ENCODE data around the gene PHLPP1.

Gene PHLPP1

DNA sequence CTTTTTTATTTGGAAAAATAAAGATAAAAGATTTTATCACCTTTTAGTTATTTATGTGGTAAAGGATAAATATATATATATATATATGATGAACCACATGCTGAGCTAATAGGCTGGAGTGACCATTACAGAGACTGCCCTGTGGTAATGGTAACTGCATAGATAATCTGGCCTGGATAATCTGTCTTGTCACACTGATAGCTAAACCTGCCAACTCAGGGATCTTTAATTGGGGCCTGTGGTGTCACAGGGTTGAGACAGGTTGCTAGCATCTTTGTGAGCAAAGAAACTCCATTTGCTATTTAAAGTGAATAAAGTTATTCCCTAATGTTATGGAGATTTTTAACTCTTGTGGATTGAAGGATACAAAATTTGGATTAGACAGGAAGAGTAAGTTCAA lies 203.0 kb downstream of the PHLPP1 start:
- no peaks in the 10 kb centered on the region for H3K79me2 ChIP-seq (ENCODE audit: insufficient read depth, low read length)
- H3K9ac ChIP-seq (ENCODE audit: low read length): no peak overlapping the region
- H3K4me2 ChIP-seq (ENCODE audit: low read depth, low read length, poor library complexity, severe bottlenecking): no peak overlapping the region
- no peaks in the 10 kb centered on the region for H3K9me2 ChIP-seq (replicated peaks; ENCODE audit: insufficient read depth, low read length)
- TF ChIP-seq, protein P1, sequence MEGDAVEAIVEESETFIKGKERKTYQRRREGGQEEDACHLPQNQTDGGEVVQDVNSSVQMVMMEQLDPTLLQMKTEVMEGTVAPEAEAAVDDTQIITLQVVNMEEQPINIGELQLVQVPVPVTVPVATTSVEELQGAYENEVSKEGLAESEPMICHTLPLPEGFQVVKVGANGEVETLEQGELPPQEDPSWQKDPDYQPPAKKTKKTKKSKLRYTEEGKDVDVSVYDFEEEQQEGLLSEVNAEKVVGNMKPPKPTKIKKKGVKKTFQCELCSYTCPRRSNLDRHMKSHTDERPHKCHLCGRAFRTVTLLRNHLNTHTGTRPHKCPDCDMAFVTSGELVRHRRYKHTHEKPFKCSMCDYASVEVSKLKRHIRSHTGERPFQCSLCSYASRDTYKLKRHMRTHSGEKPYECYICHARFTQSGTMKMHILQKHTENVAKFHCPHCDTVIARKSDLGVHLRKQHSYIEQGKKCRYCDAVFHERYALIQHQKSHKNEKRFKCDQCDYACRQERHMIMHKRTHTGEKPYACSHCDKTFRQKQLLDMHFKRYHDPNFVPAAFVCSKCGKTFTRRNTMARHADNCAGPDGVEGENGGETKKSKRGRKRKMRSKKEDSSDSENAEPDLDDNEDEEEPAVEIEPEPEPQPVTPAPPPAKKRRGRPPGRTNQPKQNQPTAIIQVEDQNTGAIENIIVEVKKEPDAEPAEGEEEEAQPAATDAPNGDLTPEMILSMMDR (IDR thresholded peaks at IDR 0.05; ENCODE audit: insufficient read depth, low read length, poor library complexity, severe bottlenecking): no peak
- TF ChIP-seq EZH2phosphoT487 (conservative IDR thresholded peaks at IDR 0.05; ENCODE audit: low read length): no peak
- no peaks in the 10 kb centered on the region for H3F3A ChIP-seq (ENCODE audit: insufficient read depth)
- no peak overlapping the region for H3K4me3 ChIP-seq (ENCODE audit: insufficient read depth, low read length, poor library complexity, severe bottlenecking)
- H3K36me3 ChIP-seq (ENCODE audit: low read length): no peaks in the 10 kb centered on the region
- no peaks in the 10 kb centered on the region for H4K20me1 ChIP-seq (ENCODE audit: low read depth, low read length)
- no peaks in the 10 kb centered on the region for H3K27me3 ChIP-seq (ENCODE audit: low read length)
- H3K27ac ChIP-seq (ENCODE audit: low read depth, low read length): no peak overlapping the region
- no peaks in the 10 kb centered on the region for H3K9me3 ChIP-seq (ENCODE audit: insufficient read depth, low read length)
- H2AFZ ChIP-seq (ENCODE audit: low read depth, low read length, severe bottlenecking): no peak overlapping the region

- no peaks in the 10 kb centered on the region for H3K36me3 ChIP-seq (ENCODE audit: low read length)
Measured at GRCh38 chr18:62919109-62919838, 203.9 kb downstream of the PHLPP1 start.

GRCh38 chr18:62925031-62925688 lies 209.8 kb downstream of the PHLPP1 start:
- H3K4me2 ChIP-seq (ENCODE audit: low read depth, low read length, poor library complexity, severe bottlenecking): no peak overlapping the region
- no peak overlapping the region for H2AFZ ChIP-seq (ENCODE audit: low read depth, low read length, severe bottlenecking)
- H3K9me3 ChIP-seq (ENCODE audit: insufficient read depth, low read length): no peaks in the 10 kb centered on the region
- H3K36me3 ChIP-seq (ENCODE audit: low read length): no peaks in the 10 kb centered on the region
- H4K20me1 ChIP-seq (ENCODE audit: low read depth, low read length): no peaks in the 10 kb centered on the region
- no peaks in the 10 kb centered on the region for H3K79me2 ChIP-seq (ENCODE audit: insufficient read depth, low read length)
- H3K9me2 ChIP-seq (replicated peaks; ENCODE audit: insufficient read depth, low read length): no peaks in the 10 kb centered on the region
- H3K27ac ChIP-seq (ENCODE audit: low read depth, low read length): no peak overlapping the region
- H3K9ac ChIP-seq (ENCODE audit: low read length): no peak overlapping the region
- H3K27me3 ChIP-seq (ENCODE audit: low read length): no peaks in the 10 kb centered on the region
- TF ChIP-seq, protein P1 (IDR thresholded peaks at IDR 0.05; ENCODE audit: insufficient read depth, low read length, poor library complexity, severe bottlenecking): no peak
- no peak for TF ChIP-seq EZH2phosphoT487 (conservative IDR thresholded peaks at IDR 0.05; ENCODE audit: low read length)
- H3F3A ChIP-seq (ENCODE audit: insufficient read depth): no peaks in the 10 kb centered on the region
- no peak overlapping the region for H3K4me3 ChIP-seq (ENCODE audit: insufficient read depth, low read length, poor library complexity, severe bottlenecking)

More at GRCh38 chr18:62919109-62919838, 203.9 kb downstream of the PHLPP1 start:
- no peaks in the 10 kb centered on the region for H3K27me3 ChIP-seq (ENCODE audit: low read length)
- no peak overlapping the region for H3K9ac ChIP-seq (ENCODE audit: low read length)
- no peak overlapping the region for H3K4me3 ChIP-seq (ENCODE audit: insufficient read depth, low read length, poor library complexity, severe bottlenecking)
- H4K20me1 ChIP-seq (ENCODE audit: low read depth, low read length): no peaks in the 10 kb centered on the region
- H2AFZ ChIP-seq (ENCODE audit: low read depth, low read length, severe bottlenecking): no peak overlapping the region
- no peaks in the 10 kb centered on the region for H3F3A ChIP-seq (ENCODE audit: insufficient read depth)
- no peak overlapping the region for H3K4me2 ChIP-seq (ENCODE audit: low read depth, low read length, poor library complexity, severe bottlenecking)
- no peak overlapping the region for H3K27ac ChIP-seq (ENCODE audit: low read depth, low read length)
- no peaks in the 10 kb centered on the region for H3K9me3 ChIP-seq (ENCODE audit: insufficient read depth, low read length)
- no peak for TF ChIP-seq EZH2phosphoT487 (conservative IDR thresholded peaks at IDR 0.05; ENCODE audit: low read length)
- TF ChIP-seq, protein P1 (IDR thresholded peaks at IDR 0.05; ENCODE audit: insufficient read depth, low read length, poor library complexity, severe bottlenecking): no peak
- H3K79me2 ChIP-seq (ENCODE audit: insufficient read depth, low read length): no peaks in the 10 kb centered on the region
- no peaks in the 10 kb centered on the region for H3K9me2 ChIP-seq (replicated peaks; ENCODE audit: insufficient read depth, low read length)
